ENCODE results near the gene THOC7.

DNA sequence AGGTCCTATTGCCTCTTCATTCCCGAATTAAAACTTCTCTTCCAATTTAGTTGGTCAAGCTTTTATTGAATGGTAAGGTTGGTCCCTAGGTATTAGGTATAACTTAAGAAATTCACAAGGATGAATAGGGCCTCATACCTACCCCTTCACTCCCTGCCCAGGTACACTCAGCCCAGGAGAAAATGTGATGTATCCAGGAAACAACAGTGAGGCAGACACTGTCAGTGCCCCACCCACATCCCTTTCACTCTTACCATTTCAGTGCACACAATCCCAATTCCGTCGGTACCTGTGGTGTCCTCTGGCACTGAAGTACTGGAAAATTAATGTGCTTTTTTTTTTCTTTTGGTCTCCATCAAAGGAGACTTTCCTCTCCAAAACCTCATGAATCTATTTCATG lies 55.0 kb downstream of the THOC7 start:
- TF ChIP-seq, protein P1, sequence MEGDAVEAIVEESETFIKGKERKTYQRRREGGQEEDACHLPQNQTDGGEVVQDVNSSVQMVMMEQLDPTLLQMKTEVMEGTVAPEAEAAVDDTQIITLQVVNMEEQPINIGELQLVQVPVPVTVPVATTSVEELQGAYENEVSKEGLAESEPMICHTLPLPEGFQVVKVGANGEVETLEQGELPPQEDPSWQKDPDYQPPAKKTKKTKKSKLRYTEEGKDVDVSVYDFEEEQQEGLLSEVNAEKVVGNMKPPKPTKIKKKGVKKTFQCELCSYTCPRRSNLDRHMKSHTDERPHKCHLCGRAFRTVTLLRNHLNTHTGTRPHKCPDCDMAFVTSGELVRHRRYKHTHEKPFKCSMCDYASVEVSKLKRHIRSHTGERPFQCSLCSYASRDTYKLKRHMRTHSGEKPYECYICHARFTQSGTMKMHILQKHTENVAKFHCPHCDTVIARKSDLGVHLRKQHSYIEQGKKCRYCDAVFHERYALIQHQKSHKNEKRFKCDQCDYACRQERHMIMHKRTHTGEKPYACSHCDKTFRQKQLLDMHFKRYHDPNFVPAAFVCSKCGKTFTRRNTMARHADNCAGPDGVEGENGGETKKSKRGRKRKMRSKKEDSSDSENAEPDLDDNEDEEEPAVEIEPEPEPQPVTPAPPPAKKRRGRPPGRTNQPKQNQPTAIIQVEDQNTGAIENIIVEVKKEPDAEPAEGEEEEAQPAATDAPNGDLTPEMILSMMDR (IDR thresholded peaks at IDR 0.05) = no peak
- TF ChIP-seq POLR2A (IDR thresholded peaks at IDR 0.05) = no peak
